K562 (cell line): ENCODE data around the gene SLC25A42. TPM values are rescaled to one million over a fixed set of nuclear protein-coding genes. Genes with fewer than 3 reads are reported as not detected.
A peak's percentile ranks its signal among the peaks of the same experiment; 100 is the strongest.

Source experiments
- BCLAF1 ChIP-seq, 2 experiments: fragments of 450-650 bp in 1 of 2; IDR thresholded peaks; 2 replicates each; pipeline ENCODE4 v1.6.1; 2011 to 2017; ENCODE audit warnings: low read depth in 2 of 2, antibody characterized with exemption in 1 of 2, borderline replicate concordance in 1 of 2, low read length in 1 of 2, mild to moderate bottlenecking in 1 of 2, mixed read lengths in 1 of 2; ENCODE audit not compliant: control insufficient read depth in 1 of 2
- E2F4 ChIP-seq: sonication (generic); formaldehyde crosslinking; IDR thresholded peaks from 2 replicates; pipeline ENCODE4 v1.8.0; 2022; ENCODE audit warnings: mild to moderate bottlenecking, low read depth, missing genetic modification reagents
- ETV1 ChIP-seq: fragments of 450-650 bp; conservative IDR thresholded peaks from 2 replicates; pipeline ENCODE4 v1.6.1; 2016; ENCODE audit warnings: missing genetic modification characterization, control low read depth, low read depth, missing compliant biosample characterization
- GTF2B ChIP-seq: IDR thresholded peaks from 2 replicates; pipeline ENCODE4 v1.6.1; 2011; ENCODE audit not compliant: insufficient read length; ENCODE audit errors: extremely low read depth
- HNRNPLL ChIP-seq: fragments of 200-400 bp; formaldehyde crosslinking; IDR thresholded peaks from 2 replicates; pipeline ENCODE4 v1.6.1; 2017; ENCODE audit warnings: low read length, low read depth, mild to moderate bottlenecking; ENCODE audit not compliant: poor library complexity, severe bottlenecking
- KAT2B ChIP-seq: IDR thresholded peaks from one replicate; pipeline ENCODE4 v1.6.1; 2012; ENCODE audit warnings: low read depth, mild to moderate bottlenecking, control low read depth, inconsistent platforms, low read length, moderate library complexity
- KDM5B ChIP-seq: fragments of 200-600 bp; sonication (generic); IDR thresholded peaks from 2 replicates; pipeline ENCODE4 v1.6.1; 2012; ENCODE audit warnings: low read depth, mild to moderate bottlenecking, moderate library complexity, low read length, control low read depth, inconsistent platforms; ENCODE audit not compliant: insufficient replicate concordance
- MLX ChIP-seq, 2 experiments: fragments of 450-650 bp in 1 of 2; sonication (generic) in 1 of 2; formaldehyde crosslinking; conservative IDR thresholded peaks; 2 replicates each; pipeline versions ENCODE4 v1.4.0 to v1.8.1; 2020 to 2022; ENCODE audit warnings: mild to moderate bottlenecking in 1 of 2, missing genetic modification reagents in 1 of 2
- MTA1 ChIP-seq: fragments of 450-650 bp; IDR thresholded peaks from 2 replicates; pipeline ENCODE4 v1.6.1; 2017; ENCODE audit warnings: borderline replicate concordance
- NFE2L1 ChIP-seq: fragments of 450-650 bp; IDR thresholded peaks from 2 replicates; pipeline ENCODE4 v1.6.1; 2016; ENCODE audit warnings: missing genetic modification characterization, low read depth, mild to moderate bottlenecking, missing compliant biosample characterization, moderate library complexity, borderline replicate concordance
- NR1H2 ChIP-seq: sonication (generic); formaldehyde crosslinking; IDR thresholded peaks from 2 replicates; pipeline ENCODE4 v1.4.0; 2020; ENCODE audit warnings: mild to moderate bottlenecking, missing genetic modification reagents
- POLR2G ChIP-seq: fragments of 200-400 bp; formaldehyde crosslinking; IDR thresholded peaks from 2 replicates; pipeline ENCODE4 v1.6.1; 2017; ENCODE audit warnings: low read depth, mild to moderate bottlenecking, antibody characterized with exemption, low read length, moderate library complexity
- POU5F1 ChIP-seq: fragments of 150-350 bp; IDR thresholded peaks from 2 replicates; pipeline ENCODE4 v1.6.1; 2014; ENCODE audit warnings: borderline replicate concordance, low read length, low read depth, mild to moderate bottlenecking; ENCODE audit not compliant: partially characterized antibody
- SUPT5H ChIP-seq: fragments of 450-650 bp; IDR thresholded peaks from 2 replicates; pipeline ENCODE4 v1.6.1; 2016
- TAF1 ChIP-seq: IDR thresholded peaks from 2 replicates; pipeline ENCODE4 v1.6.1; 2011; ENCODE audit warnings: mild to moderate bottlenecking, low read length, moderate library complexity; ENCODE audit not compliant: insufficient read depth, control insufficient read depth, severe bottlenecking; ENCODE audit errors: extremely low read depth
- ZBTB2 ChIP-seq: fragments of 450-650 bp; IDR thresholded peaks from 2 replicates; pipeline ENCODE4 v1.6.1; 2016; ENCODE audit warnings: antibody characterized with exemption
- ZC3H4 ChIP-seq: sonication (generic); formaldehyde crosslinking; IDR thresholded peaks from 2 replicates; pipeline ENCODE4 v1.9.0; 2021; ENCODE audit warnings: missing genetic modification reagents, borderline replicate concordance
- ZNF41 ChIP-seq: fragments of 250-450 bp; sonication (Bioruptor Pico); conservative IDR thresholded peaks from 2 replicates; pipeline ENCODE4 v1.4.0; 2020; ENCODE audit warnings: mild to moderate bottlenecking
- polyA plus RNA-seq, 8 experiments: library from polyadenylated mRNA; depleted of rRNA in 4 of 8; stranded (reverse) in 5 of 8; unstranded in 3 of 8; fragments of >200 nt; fragmentation: Nextera tagmentation in 2 of 8; fragmentation: Illumina TruSeq in 1 of 8; extraction: Ambion mirVana in 2 of 8; extraction: Trizol in 1 of 8; gene quantifications; 2 replicates each; pipeline versions ENCODE4 v1.2.1 to v1.2.3, GENCODE V29; 2011 to 2014; ENCODE audit warnings: inconsistent platforms in 1 of 8, missing spikeins in 1 of 8
- total RNA-seq, 7 experiments: library from RNA; depleted of rRNA in 6 of 7; stranded (reverse); fragments of >200 nt in 6 of 7; fragmentation: Illumina TruSeq in 2 of 7; extraction: Trizol in 2 of 7; gene quantifications; 2 replicates each; pipeline versions ENCODE4 v1.2.1 to v1.2.3, GENCODE V29; 2011 to 2021; ENCODE audit warnings: low replicate concordance in 1 of 7

SLC25A42 gene
- total and polyA plus RNA-seq, 9 of the 15 experiments (the other 6 are each of a cell fraction or from before 2014, with no cell fraction given) = 0.59 to 32.2 (median 14.1) TPM

GRCh38 chr19:19120308-19121231 lies 56.8 kb downstream of the SLC25A42 start (continued):
- TF ChIP-seq POU5F1 (no peak), SUPT5H (peak; percentile 43; the same call in 1 of the 2 replicates), KAT2B (no peak), ZC3H4 (no peak), ZBTB2 (no peak), HNRNPLL (peak; percentile 25), E2F4 (no peak), NR1H2 (CRISPR knock-in tag) (no peak), MTA1 (no peak), ZNF41 (no peak), TAF1 (peak; percentile 67), MLX (CRISPR knock-in tag; conservative IDR thresholded peaks at IDR 0.05) (no peak), KDM5B (peak; percentile 53), NFE2L1 (tag) (no peak), ETV1 (peak; percentile 43; the same call in 1 of the 2 replicates), POLR2G (peak; percentile 60; the same call in 1 of the 2 replicates), BCLAF1 (IDR thresholded peaks at IDR 0.05; ENCODE audit: borderline replicate concordance in 1 of 2, control insufficient read depth in 1 of 2, low read depth in 2 of 2, low read length in 1 of 2) (no peak), GTF2B (no peak)
